A549 (cell line): Measurements from ENCODE around the gene EPS15.

Experiments
- CBX2 ChIP-seq: fragments of 200-600 bp; sonication (generic); IDR thresholded peaks from 2 replicates; pipeline ENCODE4 v1.6.1; 2016; ENCODE audit warnings: low read depth, mild to moderate bottlenecking, borderline replicate concordance
- CTCF ChIP-seq: fragments of >200 bp; sonication (Bioruptor Twin); formaldehyde crosslinking; IDR thresholded peaks from 3 replicates; pipeline ENCODE4 v1.5.1; 2016
- EHMT2 ChIP-seq: fragments of 200-600 bp; sonication (generic); IDR thresholded peaks from 2 replicates; pipeline ENCODE4 v1.6.1; 2016; ENCODE audit warnings: antibody characterized with exemption, low read depth, mild to moderate bottlenecking, moderate library complexity
- JUNB ChIP-seq: fragments of >200 bp; sonication (Bioruptor Twin); formaldehyde crosslinking; IDR thresholded peaks from 2 replicates; pipeline ENCODE4 v1.6.1; 2016
- MAX ChIP-seq: IDR thresholded peaks from 2 replicates; pipeline ENCODE4 v1.6.1; 2012
- MAZ ChIP-seq: fragments of 150-350 bp; IDR thresholded peaks from 2 replicates; pipeline ENCODE4 v1.6.1; 2014; ENCODE audit warnings: antibody characterized with exemption, low read depth, low read length, borderline replicate concordance
- POLR2A ChIP-seq: IDR thresholded peaks from 2 replicates; pipeline ENCODE4 v1.6.1; 2012; ENCODE audit warnings: mild to moderate bottlenecking, low read length
- RAD21 ChIP-seq, 2 experiments: fragments of >200 bp in 1 of 2; sonication (Bioruptor Twin) in 1 of 2; formaldehyde crosslinking in 1 of 2; IDR thresholded peaks in 1 of 2; conservative IDR thresholded peaks in 1 of 2; 2 replicates in 1 of 2; 3 replicates in 1 of 2; pipeline ENCODE4 v1.6.1; 2012 to 2018; ENCODE audit warnings: inconsistent platforms in 1 of 2
- RNF2 ChIP-seq: fragments of 200-600 bp; sonication (generic); IDR thresholded peaks from 2 replicates; pipeline ENCODE4 v1.6.1; 2016; ENCODE audit warnings: low read depth, mild to moderate bottlenecking, antibody characterized with exemption, moderate library complexity, borderline replicate concordance

GRCh38 chr1:51313268-51313852 is 205.7 kb downstream of the EPS15 start:
- TF ChIP-seq POLR2A = no peak
- TF ChIP-seq MAZ = no peak
- no peak for TF ChIP-seq CTCF
- TF ChIP-seq MAX = no peak
- no peak for TF ChIP-seq EHMT2
- TF ChIP-seq JUNB = no peak
- TF ChIP-seq CBX2 = no peak
- no peak for TF ChIP-seq RNF2
- TF ChIP-seq RAD21 (conservative IDR thresholded peaks at IDR 0.05 in 1 of 2, IDR thresholded peaks at IDR 0.05 in 1 of 2) = peak in 1 of 2 experiments; percentile 22; a peak in 1 of 5 replicates
